Gastrocnemius medialis (tissue), 4 donors: ENCODE results near the gene GLB1L2. TPM values are rescaled to one million over a fixed set of nuclear protein-coding genes. Genes with fewer than 3 reads are reported as not detected.

Experiments used
- ATAC-seq, 2 donors: fragments of 150-250 bp; one replicate each; pipeline ENCODE4 v1.9.1; 2016
- DNase-seq, 2 donors: peaks; one replicate each; pipeline ENCODE4 v3.0.0-alpha.2; 2019
- H3K27ac ChIP-seq, 4 donors: fragments of 200-600 bp; sonication (generic); 1 replicate in 1 of 4; 2 replicates in 3 of 4; pipeline ENCODE4 v1.5.1; 2016 to 2018; ENCODE audit warnings: mild to moderate bottlenecking in 2 of 4, moderate library complexity in 1 of 4
- H3K27me3 ChIP-seq, 3 donors: fragments of 200-600 bp; sonication (generic) in 2 of 3; 1 replicate in 1 of 3; 2 replicates in 2 of 3; pipeline versions ENCODE4 v1.5.1 to v1.6.0; 2016 to 2019; ENCODE audit warnings: mild to moderate bottlenecking in 1 of 3, moderate library complexity in 1 of 3
- H3K36me3 ChIP-seq, 2 donors: fragments of 200-600 bp; sonication (generic) in 1 of 2; one replicate each; pipeline ENCODE4 v1.5.1; 2017 to 2018
- H3K4me1 ChIP-seq, 2 donors: fragments of 200-600 bp; sonication (generic) in 1 of 2; one replicate each; pipeline ENCODE4 v1.5.1; 2016 to 2017; ENCODE audit warnings: mild to moderate bottlenecking in 2 of 2
- H3K4me3 ChIP-seq, 4 donors: fragments of 200-600 bp; sonication (generic) in 3 of 4; 1 replicate in 1 of 4; 2 replicates in 3 of 4; pipeline ENCODE4 v1.5.1; 2016 to 2019; ENCODE audit warnings: mild to moderate bottlenecking in 2 of 4
- H3K9me3 ChIP-seq, 3 donors: fragments of 200-600 bp; sonication (generic) in 2 of 3; 1 replicate in 1 of 3; 2 replicates in 2 of 3; pipeline ENCODE4 v1.5.1; 2016 to 2019
- CTCF ChIP-seq, 5 experiments: fragments of 450-650 bp in 3 of 5; fragments of 200-600 bp in 2 of 5; sonication (generic) in 2 of 5; IDR thresholded peaks in 4 of 5; conservative IDR thresholded peaks in 1 of 5; 1 replicate in 4 of 5; 2 replicates in 1 of 5; pipeline ENCODE4 v1.5.1; 2016 to 2019; ENCODE audit warnings: antibody characterized with exemption in 5 of 5, mild to moderate bottlenecking in 3 of 5, moderate library complexity in 3 of 5
- POLR2A ChIP-seq, 2 donors: fragments of 450-650 bp; IDR thresholded peaks; one replicate each; pipeline ENCODE4 v1.6.1; 2017; ENCODE audit warnings: antibody characterized with exemption in 2 of 2, mild to moderate bottlenecking in 2 of 2, moderate library complexity in 2 of 2
- in situ Hi-C, 4 donors: fragments of 200-750 bp; cut with MboI; loops; one replicate each; pipeline versions ENCODE4 v1.15.0 to v1.8.0; 2017; ENCODE audit warnings: low sequenced_read_pairs in 4 of 4
- intact Hi-C: fragments of 100-400 bp; cut with DNase I; formaldehyde crosslinking; loops from one replicate; pipeline ENCODE4 v1.15.1; 2023; ENCODE audit warnings: low total_unique reads
- total RNA-seq, 4 donors: library from RNA; depleted of rRNA; stranded (reverse); fragments of >200 nt; gene quantifications; one replicate each; pipeline versions ENCODE4 v1.1.0 to v1.2.3, GENCODE V29; 2016

GLB1L2 gene
- total RNA-seq, 4 donors from 2014 or later = 0.33 to 2.9 (median 0.76) TPM; not detected in 1

- no peak for ATAC-seq
- in situ Hi-C loops (no loop called here), intact Hi-C loops (no loop called here)
- peaks cover 3 to 8% of the 10 kb centered on the region in 2 donors for H3K4me1 ChIP-seq
- H3K4me3 ChIP-seq = no peak overlapping the region
- H3K27me3 ChIP-seq = no peaks in the 10 kb centered on the region
- TF ChIP-seq CTCF (IDR thresholded peaks at IDR 0.05 in 4 of 5, conservative IDR thresholded peaks at IDR 0.05 in 1 of 5) = no peak
- TF ChIP-seq POLR2A (IDR thresholded peaks at IDR 0.05) = no peak
- DNase-seq = no peak
- no peak overlapping the region for H3K27ac ChIP-seq
- H3K36me3 ChIP-seq = no peaks in the 10 kb centered on the region
- no peaks in the 10 kb centered on the region for H3K9me3 ChIP-seq
Observed at GRCh38 chr11:134382830-134383229, 51.0 kb downstream of the GLB1L2 start.

- Histone ChIP-seq H3K9me3 (no peaks in the 10 kb centered on the region), H3K27me3 (no peaks in the 10 kb centered on the region), H3K4me1 (peaks cover 3 to 8% of the 10 kb centered on the region in 2 donors), H3K36me3 (no peaks in the 10 kb centered on the region), H3K4me3 (no peak overlapping the region), H3K27ac (no peak overlapping the region)
- in situ Hi-C loops = no loop called here
- TF ChIP-seq POLR2A (IDR thresholded peaks at IDR 0.05) (no peak), CTCF (IDR thresholded peaks at IDR 0.05 in 4 of 5, conservative IDR thresholded peaks at IDR 0.05 in 1 of 5) (no peak)
- no peak for DNase-seq
- intact Hi-C loops = no loop called here
- no peak for ATAC-seq
Observed at GRCh38 chr11:134383576-134384221, 51.9 kb downstream of the GLB1L2 start.

- ATAC-seq = no peak
- peaks cover 3 to 8% of the 10 kb centered on the region in 2 donors for H3K4me1 ChIP-seq
- H3K27me3 ChIP-seq = no peaks in the 10 kb centered on the region
- no peaks in the 10 kb centered on the region for H3K36me3 ChIP-seq
- H3K4me3 ChIP-seq = no peak overlapping the region
- TF ChIP-seq POLR2A (IDR thresholded peaks at IDR 0.05) (no peak), CTCF (IDR thresholded peaks at IDR 0.05 in 4 of 5, conservative IDR thresholded peaks at IDR 0.05 in 1 of 5) (no peak)
- no peak for DNase-seq
- in situ Hi-C loops (no loop called here), intact Hi-C loops (no loop called here)
- H3K27ac ChIP-seq = no peak overlapping the region
- no peaks in the 10 kb centered on the region for H3K9me3 ChIP-seq
Observed at GRCh38 chr11:134384406-134384805, 52.6 kb downstream of the GLB1L2 start.

DNA sequence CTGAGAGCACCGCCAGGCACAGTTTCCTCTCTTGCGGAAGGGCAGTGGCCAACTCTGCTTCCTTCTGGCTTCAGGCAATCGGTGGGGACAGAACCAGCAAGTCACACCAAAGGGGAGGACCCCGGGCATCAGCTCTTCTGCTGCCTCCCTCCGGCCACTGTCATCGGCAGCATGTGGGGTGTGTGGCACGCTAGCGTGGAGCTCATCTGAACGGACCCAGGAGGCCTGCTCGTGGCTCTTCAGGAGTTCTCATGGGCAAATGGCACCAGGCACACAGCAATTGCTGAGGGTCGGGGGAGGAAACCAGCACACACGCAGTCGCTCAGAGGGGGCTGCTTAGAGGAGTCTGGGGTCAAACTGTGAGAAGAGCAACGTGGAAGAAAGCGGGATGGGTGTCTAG lies 53.4 kb downstream of the GLB1L2 start:
- H3K27me3 ChIP-seq = peaks cover 0 to 1% (median 0%) of the 10 kb centered on the region in 3 donors
- no peak for ATAC-seq
- TF ChIP-seq CTCF (IDR thresholded peaks at IDR 0.05 in 4 of 5, conservative IDR thresholded peaks at IDR 0.05 in 1 of 5) = no peak
- no peak for TF ChIP-seq POLR2A (IDR thresholded peaks at IDR 0.05)
- H3K4me1 ChIP-seq = peaks cover 3 to 8% of the 10 kb centered on the region in 2 donors
- H3K4me3 ChIP-seq = no peak overlapping the region
- H3K27ac ChIP-seq = no peak overlapping the region
- H3K9me3 ChIP-seq = no peaks in the 10 kb centered on the region
- no peaks in the 10 kb centered on the region for H3K36me3 ChIP-seq
- no peak for DNase-seq
- intact Hi-C loops = no loop called here
- in situ Hi-C loops = no loop called here
